GM12878 (cell line): Measurements from ENCODE around the gene ZIC5. TPM values are rescaled to one million over a fixed set of nuclear protein-coding genes. Genes with fewer than 3 reads are reported as not detected.

Experiments used
- ATAC-seq: fragments of 200-7000 bp; cut with Tn5 transposase; 3 replicates; pipeline ENCODE4 v1.9.1; 2020; ENCODE audit warnings: mild to moderate bottlenecking, moderate library complexity
- BruUV-seq: library from RNA; stranded (reverse); fragments of 400-500 nt; replicated peaks from 2 replicates; lab custom pipeline; 2021; lab: Mats Ljungman, UMichigan
- CTCF ChIA-PET: fragments of 300-600 bp; sonication (Branson Sonifier 250); formaldehyde crosslinking; extraction: SDS; loops from one replicate; lab custom pipeline; 2021; ENCODE audit warnings: inconsistent platforms; lab: Yijun Ruan, JAX
- POLR2A ChIA-PET: fragments of 350-600 bp; formaldehyde crosslinking; extraction: SDS; loops from one replicate; lab custom pipeline; 2021; ENCODE audit warnings: inconsistent platforms; lab: Charles Lee
- RAD21 ChIA-PET: fragments of 300-600 bp; sonication (Branson Sonifier 250); formaldehyde crosslinking; loops from one replicate; lab custom pipeline; 2023; ENCODE audit warnings: antibody characterized with exemption; ENCODE audit not compliant: unreplicated experiment; lab: Charles Lee
- SMC1A ChIA-PET: fragments of 300-600 bp; sonication (Branson Sonifier 250); formaldehyde crosslinking; loops from one replicate; lab custom pipeline; 2023; ENCODE audit not compliant: unreplicated experiment, uncharacterized antibody; lab: Charles Lee
- DNase-seq: peaks from one replicate; pipeline ENCODE4 v3.0.0-alpha.2; 2011; ENCODE audit warnings: low read depth, low spot score
- FAIRE-seq: peaks from 3 replicates; lab custom pipeline; 2011; peaks lifted over from hg19 to GRCh38; lab: Jason Lieb, UNC
- H2AFZ ChIP-seq: 2 replicates; pipeline ENCODE4 v1.6.0; 2011; ENCODE audit warnings: low read depth, low read length, control low read depth; ENCODE audit not compliant: control insufficient read depth
- H3K27ac ChIP-seq: 2 replicates; pipeline ENCODE4 v1.5.1; 2011; ENCODE audit warnings: control low read depth; ENCODE audit not compliant: control insufficient read depth, insufficient read depth
- H3K27me3 ChIP-seq, 2 experiments: replicated peaks in 1 of 2; 2 replicates each; pipeline versions ENCODE4 v1.6.0 to v1.6.1; 2011; ENCODE audit warnings: low read length in 1 of 2; ENCODE audit not compliant: control insufficient read depth in 2 of 2, insufficient read depth in 2 of 2
- H3K36me3 ChIP-seq, 2 experiments: 2 replicates each; pipeline ENCODE4 v1.5.1; 2011; ENCODE audit warnings: low read length in 1 of 2; ENCODE audit not compliant: control insufficient read depth in 2 of 2, insufficient read depth in 2 of 2
- H3K4me1 ChIP-seq: 2 replicates; pipeline ENCODE4 v1.6.1; 2011; ENCODE audit warnings: mild to moderate bottlenecking, low read length, moderate library complexity, mixed read lengths; ENCODE audit not compliant: control insufficient read depth, insufficient read depth
- H3K4me2 ChIP-seq: 2 replicates; pipeline ENCODE4 v1.6.0; 2011; ENCODE audit warnings: control low read depth; ENCODE audit not compliant: control insufficient read depth, insufficient read depth
- H3K4me3 ChIP-seq: fragments of 200-600 bp; sonication (generic); 2 replicates; pipeline ENCODE4 v1.5.1; 2016
- H3K79me2 ChIP-seq: 2 replicates; pipeline ENCODE4 v1.6.0; 2011; ENCODE audit warnings: low read length; ENCODE audit not compliant: control insufficient read depth, insufficient read depth
- H3K9ac ChIP-seq: 2 replicates; pipeline ENCODE4 v1.8.0; 2011; ENCODE audit warnings: low read length, control low read depth, mixed read lengths; ENCODE audit not compliant: control insufficient read depth, insufficient read depth
- H3K9me3 ChIP-seq: replicated peaks from 3 replicates; pipeline ENCODE4 v1.5.1; 2011; ENCODE audit warnings: mild to moderate bottlenecking, low read length; ENCODE audit not compliant: control insufficient read depth, insufficient read depth
- H4K20me1 ChIP-seq: 2 replicates; pipeline ENCODE4 v1.6.0; 2011; ENCODE audit not compliant: control insufficient read depth, insufficient read depth
- CHD4 ChIP-seq: fragments of 200-600 bp; sonication (generic); IDR thresholded peaks from 2 replicates; pipeline ENCODE4 v1.6.1; 2016; ENCODE audit warnings: mild to moderate bottlenecking
- ESRRA ChIP-seq: IDR thresholded peaks from 2 replicates; pipeline ENCODE4 v1.6.1; 2012; ENCODE audit warnings: mild to moderate bottlenecking, low read length, improper control_type of control experiment
- GABPA ChIP-seq: IDR thresholded peaks from 2 replicates; pipeline ENCODE4 v1.6.1; 2014; ENCODE audit warnings: antibody characterized with exemption, low read depth, mild to moderate bottlenecking, inconsistent platforms
- MYB ChIP-seq: fragments of 150-350 bp; IDR thresholded peaks from 2 replicates; pipeline ENCODE4 v1.6.1; 2014; ENCODE audit warnings: mild to moderate bottlenecking, low read depth, low read length, borderline replicate concordance
- RBBP5 ChIP-seq: fragments of 200-600 bp; sonication (generic); conservative IDR thresholded peaks from 2 replicates; pipeline ENCODE4 v1.6.1; 2016
- TCF7 ChIP-seq: IDR thresholded peaks from 2 replicates; pipeline ENCODE4 v1.6.1; 2014; ENCODE audit warnings: antibody characterized with exemption, borderline replicate concordance
- ZZZ3 ChIP-seq: IDR thresholded peaks from 2 replicates; pipeline ENCODE4 v1.6.1; 2011; ENCODE audit warnings: low read depth; ENCODE audit not compliant: control insufficient read depth, insufficient read length
- WGBS: methylation state at CpG from one replicate; pipeline ENCODE4 v1.1.6; 2016; ENCODE audit warnings: low lambda C conversion rate; ENCODE audit not compliant: insufficient replicate concordance, insufficient coverage; ENCODE audit errors: missing lambda C conversion rate; 5-methylcytosine and 5-hydroxymethylcytosine counted together
- in situ Hi-C: fragments of 300-500 bp; cut with MboI; formaldehyde crosslinking; loops from 9 replicates; pipeline ENCODE4 v1.14.3; 2018; ENCODE audit warnings: mixed read lengths
- intact Hi-C: fragments of 100-400 bp; cut with micrococcal nuclease; formaldehyde crosslinking; loops from one replicate; pipeline ENCODE4 v1.14.2; 2022; ENCODE audit not compliant: unreplicated experiment
- polyA plus RNA-seq, 11 experiments: library from polyadenylated mRNA; depleted of rRNA in 4 of 11; unstranded in 6 of 11; stranded (reverse) in 5 of 11; fragments of >200 nt; fragmentation: Nextera tagmentation in 4 of 11; fragmentation: Illumina TruSeq in 1 of 11; extraction: Ambion mirVana in 4 of 11; extraction: Trizol in 1 of 11; gene quantifications; 1 replicate in 1 of 11; 2 replicates in 10 of 11; pipeline versions ENCODE4 v1.2.1 to v1.2.3, GENCODE V29; 2011 to 2016; ENCODE audit warnings: inconsistent platforms in 2 of 11, missing spikeins in 2 of 11, low read depth in 1 of 11
- total RNA-seq, 4 experiments: library from RNA; depleted of rRNA in 3 of 4; stranded (reverse); fragments of >200 nt in 3 of 4; fragmentation: Illumina TruSeq in 1 of 4; extraction: Trizol in 1 of 4; gene quantifications; 2 replicates each; pipeline versions ENCODE4 v1.2.1 to v1.2.3, GENCODE V29; 2013 to 2021
- TF ChIP-seq, protein P1 (sequence below): fragments of 450-650 bp; conservative IDR thresholded peaks from 2 replicates; pipeline ENCODE4 v1.6.1; 2017; ENCODE audit warnings: mild to moderate bottlenecking, moderate library complexity
- TF ChIP-seq, protein P2 (sequence below): IDR thresholded peaks from 2 replicates; pipeline ENCODE4 v1.6.1; 2012; ENCODE audit warnings: low read depth, low read length, improper control_type of control experiment
- TF ChIP-seq, protein P3 (sequence below): fragments of 450-650 bp; IDR thresholded peaks from 2 replicates; pipeline ENCODE4 v1.6.1; 2017; ENCODE audit warnings: mild to moderate bottlenecking, moderate library complexity

The ZIC5 gene
- total and polyA plus RNA-seq, 10 of the 15 experiments (the other 5 are each of a cell fraction or from before 2014, with no cell fraction given), result not detected

DNA sequence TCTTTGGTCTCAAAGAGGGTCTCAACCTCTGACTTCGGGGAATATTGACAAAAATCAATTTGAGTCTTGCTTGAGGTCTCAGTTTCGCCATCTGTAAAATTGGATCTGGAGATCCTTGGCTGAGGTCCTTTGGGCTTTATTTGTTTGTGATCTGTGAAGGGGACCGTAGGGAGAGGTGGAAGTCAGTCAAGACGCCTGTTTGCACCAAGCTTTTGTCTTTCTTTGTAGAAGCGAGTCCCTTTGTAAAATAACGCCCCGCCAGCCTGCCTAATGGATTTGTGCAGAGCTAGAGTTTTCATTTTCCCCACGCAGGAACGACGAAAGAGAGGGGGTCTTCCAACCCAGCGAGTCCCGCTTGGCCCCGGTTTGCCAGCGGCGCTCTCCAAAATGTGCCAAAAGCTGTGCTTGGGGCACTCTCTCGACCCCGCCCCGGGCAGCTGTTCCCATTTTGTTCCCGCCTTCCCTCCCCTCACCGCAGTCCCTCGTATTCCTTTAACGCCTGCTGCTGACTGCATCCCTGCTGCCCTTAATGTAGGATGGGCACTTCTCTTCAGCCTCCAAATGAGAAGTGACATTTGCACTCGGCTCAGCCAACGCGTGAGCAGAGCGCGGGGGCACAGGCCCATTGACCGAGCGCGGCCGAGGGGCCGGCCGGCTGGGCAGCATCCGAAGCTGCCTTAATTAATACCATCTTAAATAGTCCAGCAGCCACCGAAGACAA, 13.0 kb downstream of the ZIC5 start:
- Histone ChIP-seq H3K9me3 (no peaks in the 10 kb centered on the region), H3K27ac (no peak overlapping the region), H3K4me2 (no peak overlapping the region), H3K4me3 (no peak overlapping the region), H3K79me2 (no peaks in the 10 kb centered on the region), H2AFZ (no peak overlapping the region), H4K20me1 (no peaks in the 10 kb centered on the region), H3K27me3 (peaks cover 12 to 24% of the 10 kb centered on the region in 2 experiments), H3K36me3 (no peaks in the 10 kb centered on the region), H3K4me1 (no peaks in the 10 kb centered on the region), H3K9ac (no peak overlapping the region)
- FAIRE-seq, result no peak
- ATAC-seq, result no peak
- CTCF ChIA-PET, result no interaction called here
- DNase-seq, result no peak
- in situ Hi-C loops, result no loop called here
- RAD21 ChIA-PET, result no interaction called here
- POLR2A ChIA-PET, result no interaction called here
- no peak for TF ChIP-seq CHD4
- TF ChIP-seq, protein P1, sequence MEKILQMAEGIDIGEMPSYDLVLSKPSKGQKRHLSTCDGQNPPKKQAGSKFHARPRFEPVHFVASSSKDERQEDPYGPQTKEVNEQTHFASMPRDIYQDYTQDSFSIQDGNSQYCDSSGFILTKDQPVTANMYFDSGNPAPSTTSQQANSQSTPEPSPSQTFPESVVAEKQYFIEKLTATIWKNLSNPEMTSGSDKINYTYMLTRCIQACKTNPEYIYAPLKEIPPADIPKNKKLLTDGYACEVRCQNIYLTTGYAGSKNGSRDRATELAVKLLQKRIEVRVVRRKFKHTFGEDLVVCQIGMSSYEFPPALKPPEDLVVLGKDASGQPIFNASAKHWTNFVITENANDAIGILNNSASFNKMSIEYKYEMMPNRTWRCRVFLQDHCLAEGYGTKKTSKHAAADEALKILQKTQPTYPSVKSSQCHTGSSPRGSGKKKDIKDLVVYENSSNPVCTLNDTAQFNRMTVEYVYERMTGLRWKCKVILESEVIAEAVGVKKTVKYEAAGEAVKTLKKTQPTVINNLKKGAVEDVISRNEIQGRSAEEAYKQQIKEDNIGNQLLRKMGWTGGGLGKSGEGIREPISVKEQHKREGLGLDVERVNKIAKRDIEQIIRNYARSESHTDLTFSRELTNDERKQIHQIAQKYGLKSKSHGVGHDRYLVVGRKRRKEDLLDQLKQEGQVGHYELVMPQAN, result no peak
- TF ChIP-seq, protein P2, sequence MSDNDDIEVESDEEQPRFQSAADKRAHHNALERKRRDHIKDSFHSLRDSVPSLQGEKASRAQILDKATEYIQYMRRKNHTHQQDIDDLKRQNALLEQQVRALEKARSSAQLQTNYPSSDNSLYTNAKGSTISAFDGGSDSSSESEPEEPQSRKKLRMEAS, result no peak
- no peak for TF ChIP-seq RBBP5
- no peak for TF ChIP-seq GABPA
- no peak for TF ChIP-seq TCF7
- TF ChIP-seq, protein P3, sequence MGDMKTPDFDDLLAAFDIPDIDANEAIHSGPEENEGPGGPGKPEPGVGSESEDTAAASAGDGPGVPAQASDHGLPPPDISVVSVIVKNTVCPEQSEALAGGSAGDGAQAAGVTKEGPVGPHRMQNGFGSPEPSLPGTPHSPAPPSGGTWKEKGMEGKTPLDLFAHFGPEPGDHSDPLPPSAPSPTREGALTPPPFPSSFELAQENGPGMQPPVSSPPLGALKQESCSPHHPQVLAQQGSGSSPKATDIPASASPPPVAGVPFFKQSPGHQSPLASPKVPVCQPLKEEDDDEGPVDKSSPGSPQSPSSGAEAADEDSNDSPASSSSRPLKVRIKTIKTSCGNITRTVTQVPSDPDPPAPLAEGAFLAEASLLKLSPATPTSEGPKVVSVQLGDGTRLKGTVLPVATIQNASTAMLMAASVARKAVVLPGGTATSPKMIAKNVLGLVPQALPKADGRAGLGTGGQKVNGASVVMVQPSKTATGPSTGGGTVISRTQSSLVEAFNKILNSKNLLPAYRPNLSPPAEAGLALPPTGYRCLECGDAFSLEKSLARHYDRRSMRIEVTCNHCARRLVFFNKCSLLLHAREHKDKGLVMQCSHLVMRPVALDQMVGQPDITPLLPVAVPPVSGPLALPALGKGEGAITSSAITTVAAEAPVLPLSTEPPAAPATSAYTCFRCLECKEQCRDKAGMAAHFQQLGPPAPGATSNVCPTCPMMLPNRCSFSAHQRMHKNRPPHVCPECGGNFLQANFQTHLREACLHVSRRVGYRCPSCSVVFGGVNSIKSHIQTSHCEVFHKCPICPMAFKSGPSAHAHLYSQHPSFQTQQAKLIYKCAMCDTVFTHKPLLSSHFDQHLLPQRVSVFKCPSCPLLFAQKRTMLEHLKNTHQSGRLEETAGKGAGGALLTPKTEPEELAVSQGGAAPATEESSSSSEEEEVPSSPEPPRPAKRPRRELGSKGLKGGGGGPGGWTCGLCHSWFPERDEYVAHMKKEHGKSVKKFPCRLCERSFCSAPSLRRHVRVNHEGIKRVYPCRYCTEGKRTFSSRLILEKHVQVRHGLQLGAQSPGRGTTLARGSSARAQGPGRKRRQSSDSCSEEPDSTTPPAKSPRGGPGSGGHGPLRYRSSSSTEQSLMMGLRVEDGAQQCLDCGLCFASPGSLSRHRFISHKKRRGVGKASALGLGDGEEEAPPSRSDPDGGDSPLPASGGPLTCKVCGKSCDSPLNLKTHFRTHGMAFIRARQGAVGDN, result no peak
- TF ChIP-seq ESRRA, result no peak
- no peak for TF ChIP-seq MYB
- TF ChIP-seq ZZZ3, result no peak
- intact Hi-C loops, result no loop called here
- SMC1A ChIA-PET, result no interaction called here
- BruUV-seq, result no TSS peak
- 63% methylated on average over 31 of the region's 35 CpGs for WGBS
